Chondrocyte (in vitro differentiated cells): Measurements from ENCODE around the gene ZNF555. TPM values are rescaled to one million over a fixed set of nuclear protein-coding genes. Genes with fewer than 3 reads are reported as not detected.
"Not testable (repeated sequence)": the region's sequence is repeated elsewhere in the genome, so short reads cannot be mapped to it uniquely, and the experiment has no call there.

Source experiments
- DNase-seq: peaks from one replicate; pipeline ENCODE4 v3.0.0; 2021; ENCODE audit warnings: mixed read lengths, low spot score
- H3K27ac Mint-ChIP-seq: one replicate; pipeline ENCODE4 v1.8.0; 2021; ENCODE audit warnings: mild to moderate bottlenecking, moderate library complexity, mixed read lengths; ENCODE audit not compliant: unreplicated experiment
- H3K27me3 Mint-ChIP-seq: 2 replicates; pipeline ENCODE4 v1.8.0; 2021; ENCODE audit warnings: low read depth, mixed read lengths
- H3K36me3 Mint-ChIP-seq: 2 replicates; pipeline ENCODE4 v1.8.0; 2021; ENCODE audit warnings: low read depth, mixed read lengths
- H3K4me1 Mint-ChIP-seq: 2 replicates; pipeline ENCODE4 v1.8.0; 2021; ENCODE audit warnings: low read depth, mild to moderate bottlenecking, mixed read lengths
- H3K4me3 Mint-ChIP-seq: one replicate; pipeline ENCODE4 v1.8.0; 2021; ENCODE audit warnings: mild to moderate bottlenecking, moderate library complexity, mixed read lengths; ENCODE audit not compliant: unreplicated experiment
- H3K9me3 Mint-ChIP-seq: 2 replicates; pipeline ENCODE4 v1.8.0; 2021; ENCODE audit warnings: low read depth, mixed read lengths
- CTCF ChIP-seq: fragments of 200-600 bp; sonication (generic); IDR thresholded peaks from 2 replicates; pipeline ENCODE4 v1.5.0; 2021; ENCODE audit warnings: antibody characterized with exemption, mild to moderate bottlenecking, moderate library complexity
- total RNA-seq: library from RNA; stranded (reverse); gene quantifications from 3 replicates; pipeline ENCODE4 v1.2.1, GENCODE V29; 2021

ZNF555 gene
- total RNA-seq, 1 donor from 2014 or later, result 9.2 TPM

DNA sequence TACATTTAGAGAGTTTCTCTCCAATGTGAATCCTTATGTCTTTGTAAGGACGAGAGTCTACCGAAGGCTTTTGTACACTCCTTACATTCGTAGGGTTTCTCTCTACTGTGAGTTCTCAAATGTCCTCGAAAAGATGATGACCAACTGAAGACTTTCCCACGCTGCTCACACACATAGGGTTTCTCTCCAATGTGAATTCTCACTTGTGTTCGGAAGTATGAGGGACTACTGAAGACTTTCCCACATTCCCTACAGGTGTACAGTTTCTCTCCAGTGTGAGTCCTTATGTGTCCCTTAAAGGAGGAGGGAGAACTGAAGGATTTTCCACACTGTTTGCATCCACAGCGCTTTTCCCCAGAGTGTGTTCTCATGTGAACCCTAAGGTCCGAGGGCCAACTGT, 55.4 kb downstream of the ZNF555 start:
- H3K27ac Mint-ChIP-seq, result no peak overlapping the region
- no peaks in the 10 kb centered on the region for H3K36me3 Mint-ChIP-seq
- H3K27me3 Mint-ChIP-seq, result no peaks in the 10 kb centered on the region
- DNase-seq, result no peak
- H3K4me3 Mint-ChIP-seq, result no peak overlapping the region
- TF ChIP-seq CTCF, result no peak
- H3K4me1 Mint-ChIP-seq, result peaks cover 8% of the 10 kb centered on the region
- peaks cover 12% of the 10 kb centered on the region for H3K9me3 Mint-ChIP-seq

DNA sequence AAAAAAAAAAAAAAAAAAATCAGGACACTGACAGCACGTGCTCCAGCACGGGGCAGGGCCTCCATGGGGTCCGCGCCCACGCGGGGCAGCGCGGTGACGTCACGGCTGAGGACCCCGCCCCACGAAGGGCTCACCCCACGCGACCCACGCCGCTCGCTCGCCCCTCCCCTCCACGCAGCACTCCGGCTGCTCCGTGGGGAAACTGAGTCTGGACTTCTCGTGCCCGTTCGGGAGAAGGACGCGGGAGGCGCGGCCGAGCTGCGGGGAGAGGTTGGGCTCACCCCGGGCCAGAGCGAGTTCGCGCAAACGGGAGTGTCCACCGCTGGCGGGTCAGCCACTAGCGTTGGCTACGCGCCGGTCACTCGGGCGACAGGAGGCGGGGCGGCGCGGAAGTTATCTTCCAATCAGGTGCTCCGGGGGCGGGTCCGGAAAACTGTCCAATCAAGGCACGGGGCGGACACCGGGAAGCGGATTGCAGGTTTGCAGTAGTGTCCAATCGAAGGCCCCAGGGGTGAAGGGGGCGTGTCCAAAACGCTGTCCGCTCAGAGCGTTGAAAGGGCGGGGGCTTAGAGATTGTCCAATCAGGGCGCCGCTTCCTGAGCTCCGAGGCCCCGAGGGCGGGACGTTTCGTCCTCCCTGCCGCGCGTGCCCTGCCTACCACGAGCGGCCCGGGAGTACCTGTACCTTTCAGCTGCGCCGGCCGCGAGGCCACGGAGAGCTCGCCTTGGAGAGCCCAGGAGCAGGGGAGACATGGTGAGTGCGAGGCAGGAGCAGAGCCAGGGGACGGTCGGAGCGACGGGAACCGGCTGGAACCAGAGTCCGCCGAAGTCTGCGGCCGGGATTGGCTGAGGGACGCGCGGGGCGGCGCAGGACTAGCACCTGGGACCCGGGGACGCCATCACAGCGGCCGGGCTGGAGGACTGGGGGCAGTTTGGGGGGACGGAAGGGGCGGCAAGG, 59.3 kb downstream of the ZNF555 start, which contains the start of gene ZNF57:
Gene ZNF57, plus strand, starts transcription at position 633 of the 957 bp plus-strand sequence. Its CDS starts 118 bp downstream, at position 751.
- peaks cover 12% of the 10 kb centered on the region for H3K9me3 Mint-ChIP-seq
- H3K4me3 Mint-ChIP-seq, result peak within 1 kb of the TSS; percentile 98
- peaks cover 15% of the 10 kb centered on the region for H3K4me1 Mint-ChIP-seq
- no peaks in the 10 kb centered on the region for H3K27me3 Mint-ChIP-seq
- no peaks in the 10 kb centered on the region for H3K36me3 Mint-ChIP-seq
- TF ChIP-seq CTCF, result no peak
- H3K27ac Mint-ChIP-seq, result peak within 1 kb of the TSS; percentile 100
- DNase-seq, result peak; percentile 100

DNA sequence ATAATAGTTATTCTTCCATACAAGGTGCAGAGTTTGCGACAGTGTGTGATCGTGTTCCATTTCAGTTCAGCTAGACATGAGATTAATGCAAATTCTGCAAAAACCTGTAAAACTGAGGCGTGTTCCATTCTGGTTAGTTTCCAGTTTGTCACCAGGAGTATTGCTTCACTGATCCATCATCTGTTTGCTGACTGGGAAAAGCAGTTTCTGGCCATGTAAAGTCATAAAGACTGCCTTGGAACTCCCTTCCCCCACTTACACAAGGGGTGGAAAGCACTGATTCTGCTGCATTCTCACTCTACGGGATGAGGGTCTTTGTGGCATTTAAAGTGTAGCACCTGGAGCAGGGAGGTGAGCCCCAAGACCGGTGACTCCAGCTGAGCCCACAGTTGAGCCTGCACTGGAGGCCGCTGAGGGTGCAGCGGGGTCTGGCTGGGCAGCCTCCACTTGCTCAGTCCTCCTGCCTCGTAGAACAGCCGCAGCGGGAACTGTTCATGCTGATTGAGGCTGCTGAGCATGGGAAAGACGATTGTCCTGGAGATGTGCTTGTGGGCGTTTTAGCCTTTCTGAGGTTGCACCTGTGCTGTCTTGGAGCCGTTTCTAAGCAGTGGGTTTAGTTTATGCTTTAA, 61.4 kb downstream of the ZNF555 start:
- H3K27ac Mint-ChIP-seq, result no peak overlapping the region

GRCh38 chr19:2903326-2903725, 62.1 kb downstream of the ZNF555 start:
- H3K36me3 Mint-ChIP-seq, H3K9me3 Mint-ChIP-seq, H3K27me3 Mint-ChIP-seq, H3K27ac Mint-ChIP-seq, DNase-seq, H3K4me3 Mint-ChIP-seq: not testable (repeated sequence)
- peaks cover 15% of the 10 kb centered on the region for H3K4me1 Mint-ChIP-seq

More for the DNA sequence above, 61.4 kb downstream of the ZNF555 start:
- no peak for TF ChIP-seq CTCF
- Mint-ChIP-seq H3K27me3 (no peaks in the 10 kb centered on the region), H3K36me3 (no peaks in the 10 kb centered on the region), H3K4me3 (no peak overlapping the region), H3K9me3 (no peaks in the 10 kb centered on the region), H3K4me1 (peaks cover 15% of the 10 kb centered on the region)
- DNase-seq, result no peak

DNA sequence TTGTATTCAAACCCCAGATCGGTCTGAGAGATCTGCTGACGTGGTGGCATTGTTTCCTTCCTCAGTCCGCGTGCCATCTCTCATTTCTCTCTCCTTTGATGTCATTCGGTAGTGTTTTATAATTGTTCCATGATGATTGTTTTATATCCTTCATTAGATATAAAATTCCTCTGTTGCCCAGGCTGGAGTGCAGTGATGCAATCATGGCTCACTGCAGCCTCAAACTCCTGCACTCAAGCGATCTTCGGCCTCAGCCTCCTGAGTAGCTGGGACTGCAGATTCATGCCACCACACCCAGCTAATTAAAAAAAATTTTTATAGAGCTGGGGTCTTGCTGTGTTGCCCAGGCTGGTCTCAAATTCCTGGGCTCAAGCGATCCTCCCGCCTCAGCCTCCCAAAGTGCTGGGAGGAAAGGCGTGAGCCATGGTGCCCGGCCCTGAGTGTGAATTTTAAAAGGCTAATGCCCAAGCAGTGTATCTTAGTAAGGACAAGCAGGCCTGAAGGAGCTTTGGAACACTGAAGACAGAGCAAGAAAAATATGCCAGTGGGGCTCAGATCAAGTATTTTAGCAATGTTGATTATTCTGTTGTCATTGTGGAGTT, 64.7 kb downstream of the ZNF555 start:
- TF ChIP-seq CTCF, result no peak
- H3K36me3 Mint-ChIP-seq, result no peaks in the 10 kb centered on the region

More for the DNA sequence above, 64.7 kb downstream of the ZNF555 start:
- Mint-ChIP-seq H3K27me3 (no peaks in the 10 kb centered on the region), H3K9me3 (peaks cover 2% of the 10 kb centered on the region), H3K4me3 (no peak overlapping the region), H3K4me1 (peaks cover 16% of the 10 kb centered on the region), H3K27ac (no peak overlapping the region)
- DNase-seq, result no peak
